WTC11 (cell line): Measurements from ENCODE around the gene PRKAR2B. TPM values are rescaled to one million over a fixed set of nuclear protein-coding genes. Genes with fewer than 3 reads are reported as not detected.

Experiments used
- ATAC-seq: fragments of 200-7000 bp; cut with Tn5 transposase; 2 replicates; pipeline ENCODE4 v1.10.0; 2021; ENCODE audit warnings: mild to moderate bottlenecking, moderate library complexity
- CTCF ChIA-PET: fragments of 300-600 bp; sonication (Branson Sonifier 250); formaldehyde crosslinking; loops from one replicate; lab custom pipeline; 2021; ENCODE audit warnings: antibody characterized with exemption; lab: Charles Lee
- POLR2A ChIA-PET: fragments of 350-600 bp; sonication (Branson Sonifier 250); formaldehyde crosslinking; loops from one replicate; lab custom pipeline; 2021; ENCODE audit warnings: antibody characterized with exemption; lab: Charles Lee
- DNase-seq: peaks from one replicate; pipeline ENCODE4 v3.0.0; 2021; ENCODE audit warnings: low spot score
- H3K27ac Mint-ChIP-seq: 2 replicates; pipeline ENCODE4 v1.8.0; 2021; ENCODE audit warnings: mixed read lengths
- H3K27me3 Mint-ChIP-seq: 2 replicates; pipeline ENCODE4 v1.8.0; 2021; ENCODE audit warnings: low read depth, mild to moderate bottlenecking, moderate library complexity, mixed read lengths
- H3K36me3 Mint-ChIP-seq: 2 replicates; pipeline ENCODE4 v1.8.0; 2021; ENCODE audit warnings: mixed read lengths
- H3K4me1 Mint-ChIP-seq: 2 replicates; pipeline ENCODE4 v1.8.0; 2022; ENCODE audit warnings: mixed read lengths
- H3K4me3 Mint-ChIP-seq: 2 replicates; pipeline ENCODE4 v1.8.0; 2021; ENCODE audit warnings: mild to moderate bottlenecking, moderate library complexity, mixed read lengths
- H3K9me3 Mint-ChIP-seq: 2 replicates; pipeline ENCODE4 v1.8.0; 2021; ENCODE audit warnings: mixed read lengths
- FOXK1 ChIP-seq: sonication (generic); formaldehyde crosslinking; IDR thresholded peaks from 2 replicates; pipeline ENCODE4 v1.8.0; 2022; ENCODE audit warnings: mild to moderate bottlenecking, moderate library complexity, missing genetic modification reagents
- GABPB1 ChIP-seq: sonication (generic); formaldehyde crosslinking; IDR thresholded peaks from 2 replicates; pipeline ENCODE4 v1.8.1; 2023; ENCODE audit warnings: mild to moderate bottlenecking, missing genetic modification reagents
- GRHL2 ChIP-seq: fragments of 250-450 bp; sonication (Bioruptor Pico); IDR thresholded peaks from 2 replicates; pipeline ENCODE4 v1.8.0; 2022; ENCODE audit warnings: mild to moderate bottlenecking, moderate library complexity; ENCODE audit not compliant: insufficient replicate concordance, severe bottlenecking
- GTF2I ChIP-seq: fragments of 250-450 bp; sonication (Bioruptor Pico); conservative IDR thresholded peaks from 2 replicates; pipeline ENCODE4 v1.4.0; 2021; ENCODE audit warnings: mild to moderate bottlenecking
- IRF2 ChIP-seq: sonication (generic); formaldehyde crosslinking; IDR thresholded peaks from 2 replicates; pipeline ENCODE4 v1.8.0; 2022; ENCODE audit warnings: low read depth, missing genetic modification reagents, borderline replicate concordance
- KAT7 ChIP-seq: sonication (generic); formaldehyde crosslinking; IDR thresholded peaks from 2 replicates; pipeline ENCODE4 v1.8.1; 2023; ENCODE audit warnings: missing genetic modification reagents, mild to moderate bottlenecking, borderline replicate concordance
- RORB ChIP-seq: fragments of 250-450 bp; sonication (Bioruptor Pico); IDR thresholded peaks from 2 replicates; pipeline ENCODE4 v1.9.0; 2021; ENCODE audit warnings: mild to moderate bottlenecking
- SMAD3 ChIP-seq: sonication (generic); formaldehyde crosslinking; IDR thresholded peaks from 2 replicates; pipeline ENCODE4 v1.8.0; 2022; ENCODE audit warnings: missing genetic modification reagents, mild to moderate bottlenecking, borderline replicate concordance
- SMAD4 ChIP-seq: sonication (generic); formaldehyde crosslinking; IDR thresholded peaks from 2 replicates; pipeline ENCODE4 v1.8.0; 2022; ENCODE audit warnings: mild to moderate bottlenecking, missing genetic modification reagents
- ZNF138 ChIP-seq: sonication (generic); formaldehyde crosslinking; conservative IDR thresholded peaks from 2 replicates; pipeline ENCODE4 v1.8.1; 2022; ENCODE audit warnings: mild to moderate bottlenecking, moderate library complexity, missing genetic modification reagents
- ZNF317 ChIP-seq: sonication (generic); formaldehyde crosslinking; IDR thresholded peaks from 2 replicates; pipeline ENCODE4 v1.8.1; 2023; ENCODE audit warnings: low read depth, mild to moderate bottlenecking, moderate library complexity, missing genetic modification reagents, borderline replicate concordance
- ZNF416 ChIP-seq: fragments of 250-450 bp; sonication (Bioruptor Pico); IDR thresholded peaks from 2 replicates; pipeline ENCODE4 v1.9.0; 2021; ENCODE audit warnings: mild to moderate bottlenecking, inconsistent platforms
- total RNA-seq: library from RNA; stranded (reverse); gene quantifications from 3 replicates; pipeline ENCODE4 v1.2.3, GENCODE V29; 2021
- TF ChIP-seq, protein P1 (sequence below): fragments of 250-450 bp; sonication (Bioruptor Pico); IDR thresholded peaks from 2 replicates; pipeline ENCODE4 v1.9.0; 2021; ENCODE audit warnings: mild to moderate bottlenecking, borderline replicate concordance
- TF ChIP-seq, protein P2 (sequence below): sonication (generic); formaldehyde crosslinking; IDR thresholded peaks from 2 replicates; pipeline ENCODE4 v1.8.0; 2023; ENCODE audit warnings: missing genetic modification reagents
- TF ChIP-seq, protein P3 (sequence below): sonication (generic); formaldehyde crosslinking; IDR thresholded peaks from 2 replicates; pipeline ENCODE4 v1.8.0; 2022; ENCODE audit warnings: mild to moderate bottlenecking, missing genetic modification reagents
- TF ChIP-seq, protein P4 (sequence below): sonication (generic); formaldehyde crosslinking; IDR thresholded peaks from 2 replicates; pipeline ENCODE4 v1.8.1; 2022; ENCODE audit warnings: mild to moderate bottlenecking, moderate library complexity, missing genetic modification reagents
- TF ChIP-seq, protein P5 (sequence below): fragments of 250-450 bp; sonication (Bioruptor Pico); IDR thresholded peaks from 2 replicates; pipeline ENCODE4 v2.1.2; 2022; ENCODE audit warnings: mild to moderate bottlenecking, moderate library complexity
- TF ChIP-seq, protein P6 (sequence below): sonication (generic); formaldehyde crosslinking; IDR thresholded peaks from 2 replicates; pipeline ENCODE4 v1.8.1; 2023; ENCODE audit warnings: mild to moderate bottlenecking, missing genetic modification reagents, moderate library complexity
- TF ChIP-seq, protein P7 (sequence below): sonication (generic); formaldehyde crosslinking; IDR thresholded peaks from 2 replicates; pipeline ENCODE4 v1.8.0; 2023; ENCODE audit warnings: mild to moderate bottlenecking, missing genetic modification reagents

PRKAR2B gene
- total RNA-seq, 1 experiment from 2014 or later, result 29.6 TPM

DNA sequence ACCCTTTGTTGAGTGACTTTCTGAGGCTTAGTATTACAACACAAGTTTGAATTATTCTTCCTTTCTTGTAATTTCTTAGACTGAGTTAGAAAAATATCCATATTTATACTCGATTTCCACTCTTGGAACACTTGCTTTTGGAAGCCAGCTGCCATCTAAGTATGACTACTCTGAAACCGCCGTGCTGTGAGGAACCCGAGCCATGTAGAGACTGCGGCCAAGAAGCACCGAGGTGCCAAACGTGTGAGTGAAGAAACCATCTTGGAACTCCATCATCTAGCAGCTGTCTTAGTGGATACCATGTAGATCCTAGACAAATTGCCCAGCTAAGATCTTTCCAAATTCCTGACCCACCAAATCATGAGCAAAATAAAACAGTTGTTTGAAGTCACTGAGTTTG is 49.7 kb upstream of the PRKAR2B start (continued):
- TF ChIP-seq, protein P1, sequence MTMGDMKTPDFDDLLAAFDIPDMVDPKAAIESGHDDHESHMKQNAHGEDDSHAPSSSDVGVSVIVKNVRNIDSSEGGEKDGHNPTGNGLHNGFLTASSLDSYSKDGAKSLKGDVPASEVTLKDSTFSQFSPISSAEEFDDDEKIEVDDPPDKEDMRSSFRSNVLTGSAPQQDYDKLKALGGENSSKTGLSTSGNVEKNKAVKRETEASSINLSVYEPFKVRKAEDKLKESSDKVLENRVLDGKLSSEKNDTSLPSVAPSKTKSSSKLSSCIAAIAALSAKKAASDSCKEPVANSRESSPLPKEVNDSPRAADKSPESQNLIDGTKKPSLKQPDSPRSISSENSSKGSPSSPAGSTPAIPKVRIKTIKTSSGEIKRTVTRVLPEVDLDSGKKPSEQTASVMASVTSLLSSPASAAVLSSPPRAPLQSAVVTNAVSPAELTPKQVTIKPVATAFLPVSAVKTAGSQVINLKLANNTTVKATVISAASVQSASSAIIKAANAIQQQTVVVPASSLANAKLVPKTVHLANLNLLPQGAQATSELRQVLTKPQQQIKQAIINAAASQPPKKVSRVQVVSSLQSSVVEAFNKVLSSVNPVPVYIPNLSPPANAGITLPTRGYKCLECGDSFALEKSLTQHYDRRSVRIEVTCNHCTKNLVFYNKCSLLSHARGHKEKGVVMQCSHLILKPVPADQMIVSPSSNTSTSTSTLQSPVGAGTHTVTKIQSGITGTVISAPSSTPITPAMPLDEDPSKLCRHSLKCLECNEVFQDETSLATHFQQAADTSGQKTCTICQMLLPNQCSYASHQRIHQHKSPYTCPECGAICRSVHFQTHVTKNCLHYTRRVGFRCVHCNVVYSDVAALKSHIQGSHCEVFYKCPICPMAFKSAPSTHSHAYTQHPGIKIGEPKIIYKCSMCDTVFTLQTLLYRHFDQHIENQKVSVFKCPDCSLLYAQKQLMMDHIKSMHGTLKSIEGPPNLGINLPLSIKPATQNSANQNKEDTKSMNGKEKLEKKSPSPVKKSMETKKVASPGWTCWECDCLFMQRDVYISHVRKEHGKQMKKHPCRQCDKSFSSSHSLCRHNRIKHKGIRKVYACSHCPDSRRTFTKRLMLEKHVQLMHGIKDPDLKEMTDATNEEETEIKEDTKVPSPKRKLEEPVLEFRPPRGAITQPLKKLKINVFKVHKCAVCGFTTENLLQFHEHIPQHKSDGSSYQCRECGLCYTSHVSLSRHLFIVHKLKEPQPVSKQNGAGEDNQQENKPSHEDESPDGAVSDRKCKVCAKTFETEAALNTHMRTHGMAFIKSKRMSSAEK (CRISPR knock-in tag), result no peak
- TF ChIP-seq, protein P2, sequence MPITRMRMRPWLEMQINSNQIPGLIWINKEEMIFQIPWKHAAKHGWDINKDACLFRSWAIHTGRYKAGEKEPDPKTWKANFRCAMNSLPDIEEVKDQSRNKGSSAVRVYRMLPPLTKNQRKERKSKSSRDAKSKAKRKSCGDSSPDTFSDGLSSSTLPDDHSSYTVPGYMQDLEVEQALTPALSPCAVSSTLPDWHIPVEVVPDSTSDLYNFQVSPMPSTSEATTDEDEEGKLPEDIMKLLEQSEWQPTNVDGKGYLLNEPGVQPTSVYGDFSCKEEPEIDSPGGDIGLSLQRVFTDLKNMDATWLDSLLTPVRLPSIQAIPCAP (CRISPR knock-in tag), result no peak
- TF ChIP-seq RORB (CRISPR knock-in tag) (no peak), GRHL2 (CRISPR knock-in tag) (no peak), SMAD4 (CRISPR knock-in tag) (no peak), FOXK1 (CRISPR knock-in tag) (no peak), ZNF416 (CRISPR knock-in tag) (no peak)
- TF ChIP-seq, protein P3, sequence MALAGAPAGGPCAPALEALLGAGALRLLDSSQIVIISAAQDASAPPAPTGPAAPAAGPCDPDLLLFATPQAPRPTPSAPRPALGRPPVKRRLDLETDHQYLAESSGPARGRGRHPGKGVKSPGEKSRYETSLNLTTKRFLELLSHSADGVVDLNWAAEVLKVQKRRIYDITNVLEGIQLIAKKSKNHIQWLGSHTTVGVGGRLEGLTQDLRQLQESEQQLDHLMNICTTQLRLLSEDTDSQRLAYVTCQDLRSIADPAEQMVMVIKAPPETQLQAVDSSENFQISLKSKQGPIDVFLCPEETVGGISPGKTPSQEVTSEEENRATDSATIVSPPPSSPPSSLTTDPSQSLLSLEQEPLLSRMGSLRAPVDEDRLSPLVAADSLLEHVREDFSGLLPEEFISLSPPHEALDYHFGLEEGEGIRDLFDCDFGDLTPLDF (CRISPR knock-in tag), result no peak
- TF ChIP-seq, protein P4, sequence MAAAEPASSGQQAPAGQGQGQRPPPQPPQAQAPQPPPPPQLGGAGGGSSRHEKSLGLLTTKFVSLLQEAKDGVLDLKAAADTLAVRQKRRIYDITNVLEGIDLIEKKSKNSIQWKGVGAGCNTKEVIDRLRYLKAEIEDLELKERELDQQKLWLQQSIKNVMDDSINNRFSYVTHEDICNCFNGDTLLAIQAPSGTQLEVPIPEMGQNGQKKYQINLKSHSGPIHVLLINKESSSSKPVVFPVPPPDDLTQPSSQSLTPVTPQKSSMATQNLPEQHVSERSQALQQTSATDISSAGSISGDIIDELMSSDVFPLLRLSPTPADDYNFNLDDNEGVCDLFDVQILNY (CRISPR knock-in tag), result no peak
- TF ChIP-seq, protein P5, sequence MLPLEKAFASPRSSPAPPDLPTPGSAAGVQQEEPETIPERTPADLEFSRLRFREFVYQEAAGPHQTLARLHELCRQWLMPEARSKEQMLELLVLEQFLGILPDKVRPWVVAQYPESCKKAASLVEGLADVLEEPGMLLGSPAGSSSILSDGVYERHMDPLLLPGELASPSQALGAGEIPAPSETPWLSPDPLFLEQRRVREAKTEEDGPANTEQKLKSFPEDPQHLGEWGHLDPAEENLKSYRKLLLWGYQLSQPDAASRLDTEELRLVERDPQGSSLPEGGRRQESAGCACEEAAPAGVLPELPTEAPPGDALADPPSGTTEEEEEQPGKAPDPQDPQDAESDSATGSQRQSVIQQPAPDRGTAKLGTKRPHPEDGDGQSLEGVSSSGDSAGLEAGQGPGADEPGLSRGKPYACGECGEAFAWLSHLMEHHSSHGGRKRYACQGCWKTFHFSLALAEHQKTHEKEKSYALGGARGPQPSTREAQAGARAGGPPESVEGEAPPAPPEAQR, result no peak
- TF ChIP-seq, all 79 proteins: peak for 0

DNA sequence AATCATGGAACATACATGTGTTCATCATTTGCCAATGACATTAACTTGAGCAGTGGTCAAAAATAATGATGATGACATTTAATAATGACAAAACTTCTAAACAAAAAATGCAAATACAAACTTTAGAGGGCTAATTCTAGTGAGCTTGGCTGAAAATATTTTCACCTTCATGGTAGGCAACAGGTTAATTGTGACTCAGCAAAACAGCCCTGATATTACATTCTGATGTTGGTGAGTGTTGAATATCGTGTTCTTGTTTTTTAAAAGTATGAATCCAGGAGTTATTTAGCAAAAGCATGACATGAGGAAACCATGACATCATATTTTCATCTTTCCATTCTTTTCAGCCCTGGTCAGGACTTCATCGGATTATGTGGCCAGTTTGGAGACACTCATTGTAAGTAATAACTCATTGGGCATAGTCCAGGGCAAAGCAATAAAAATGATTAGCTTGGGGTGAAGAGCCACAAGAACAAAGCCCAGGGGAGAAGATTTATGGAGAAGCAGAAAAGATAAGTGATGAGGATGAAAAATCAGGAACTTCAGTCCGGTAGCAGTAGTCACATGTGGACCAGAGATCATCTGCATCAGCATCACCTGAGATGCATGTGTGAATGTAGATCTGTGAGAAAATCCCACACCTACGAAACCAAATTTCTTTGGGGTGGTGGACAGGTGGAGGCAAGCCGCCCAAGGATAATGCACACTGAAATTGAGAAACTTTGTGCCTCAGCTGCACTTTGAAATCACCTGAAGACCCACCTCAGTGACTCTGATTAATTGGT is 46.8 kb upstream of the PRKAR2B start:
- no peak overlapping the region for H3K27ac Mint-ChIP-seq
- CTCF ChIA-PET, result no interaction called here
- no peaks in the 10 kb centered on the region; the same call in 1 of the 2 replicates for H3K36me3 Mint-ChIP-seq
- H3K27me3 Mint-ChIP-seq, result no peaks in the 10 kb centered on the region
- ATAC-seq (no peak), DNase-seq (no peak)
- H3K9me3 Mint-ChIP-seq, result peaks cover 10% of the 10 kb centered on the region
- POLR2A ChIA-PET, result no interaction called here
- no peaks in the 10 kb centered on the region for H3K4me1 Mint-ChIP-seq
- TF ChIP-seq KAT7, result no peak
- no peak for TF ChIP-seq GTF2I
- no peak for TF ChIP-seq ZNF317 (CRISPR knock-in tag)
- no peak for TF ChIP-seq IRF2 (CRISPR knock-in tag)
- no peak for TF ChIP-seq ZNF416 (CRISPR knock-in tag)
- H3K4me3 Mint-ChIP-seq, result no peak overlapping the region

DNA sequence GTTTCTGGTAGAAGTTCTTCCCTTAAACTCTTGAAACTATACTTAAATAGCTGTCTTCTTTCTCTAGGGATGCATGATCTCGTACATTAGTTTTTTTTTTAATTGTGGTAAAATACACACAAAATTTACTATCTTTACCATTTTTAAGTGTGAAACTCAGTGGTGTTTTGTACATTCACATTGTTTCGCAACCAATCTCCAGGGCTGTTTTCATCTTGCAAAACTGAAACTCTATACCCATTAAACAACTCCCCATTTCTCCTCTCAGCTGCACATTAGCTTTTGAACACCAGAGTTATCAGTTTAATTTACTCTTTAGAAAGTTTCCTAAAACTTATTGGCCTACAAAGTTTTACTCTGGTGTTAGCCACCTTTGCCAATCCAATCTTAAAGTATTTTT is 45.5 kb upstream of the PRKAR2B start:
- no peaks in the 10 kb centered on the region for H3K27me3 Mint-ChIP-seq
- H3K4me3 Mint-ChIP-seq, result no peak overlapping the region
- H3K4me1 Mint-ChIP-seq, result no peaks in the 10 kb centered on the region
- ChIA-PET POLR2A (no interaction called here), CTCF (no interaction called here)
- no peak for DNase-seq
- H3K9me3 Mint-ChIP-seq, result peaks cover 9% of the 10 kb centered on the region
- no peaks in the 10 kb centered on the region; the same call in 1 of the 2 replicates for H3K36me3 Mint-ChIP-seq
- H3K27ac Mint-ChIP-seq, result no peak overlapping the region
- ATAC-seq, result no peak
- TF ChIP-seq, protein P6, sequence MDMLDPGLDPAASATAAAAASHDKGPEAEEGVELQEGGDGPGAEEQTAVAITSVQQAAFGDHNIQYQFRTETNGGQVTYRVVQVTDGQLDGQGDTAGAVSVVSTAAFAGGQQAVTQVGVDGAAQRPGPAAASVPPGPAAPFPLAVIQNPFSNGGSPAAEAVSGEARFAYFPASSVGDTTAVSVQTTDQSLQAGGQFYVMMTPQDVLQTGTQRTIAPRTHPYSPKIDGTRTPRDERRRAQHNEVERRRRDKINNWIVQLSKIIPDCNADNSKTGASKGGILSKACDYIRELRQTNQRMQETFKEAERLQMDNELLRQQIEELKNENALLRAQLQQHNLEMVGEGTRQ (CRISPR knock-in tag), result no peak
- TF ChIP-seq GABPB1 (no peak), ZNF138 (CRISPR knock-in tag) (no peak), SMAD3 (no peak)
- TF ChIP-seq, protein P7, sequence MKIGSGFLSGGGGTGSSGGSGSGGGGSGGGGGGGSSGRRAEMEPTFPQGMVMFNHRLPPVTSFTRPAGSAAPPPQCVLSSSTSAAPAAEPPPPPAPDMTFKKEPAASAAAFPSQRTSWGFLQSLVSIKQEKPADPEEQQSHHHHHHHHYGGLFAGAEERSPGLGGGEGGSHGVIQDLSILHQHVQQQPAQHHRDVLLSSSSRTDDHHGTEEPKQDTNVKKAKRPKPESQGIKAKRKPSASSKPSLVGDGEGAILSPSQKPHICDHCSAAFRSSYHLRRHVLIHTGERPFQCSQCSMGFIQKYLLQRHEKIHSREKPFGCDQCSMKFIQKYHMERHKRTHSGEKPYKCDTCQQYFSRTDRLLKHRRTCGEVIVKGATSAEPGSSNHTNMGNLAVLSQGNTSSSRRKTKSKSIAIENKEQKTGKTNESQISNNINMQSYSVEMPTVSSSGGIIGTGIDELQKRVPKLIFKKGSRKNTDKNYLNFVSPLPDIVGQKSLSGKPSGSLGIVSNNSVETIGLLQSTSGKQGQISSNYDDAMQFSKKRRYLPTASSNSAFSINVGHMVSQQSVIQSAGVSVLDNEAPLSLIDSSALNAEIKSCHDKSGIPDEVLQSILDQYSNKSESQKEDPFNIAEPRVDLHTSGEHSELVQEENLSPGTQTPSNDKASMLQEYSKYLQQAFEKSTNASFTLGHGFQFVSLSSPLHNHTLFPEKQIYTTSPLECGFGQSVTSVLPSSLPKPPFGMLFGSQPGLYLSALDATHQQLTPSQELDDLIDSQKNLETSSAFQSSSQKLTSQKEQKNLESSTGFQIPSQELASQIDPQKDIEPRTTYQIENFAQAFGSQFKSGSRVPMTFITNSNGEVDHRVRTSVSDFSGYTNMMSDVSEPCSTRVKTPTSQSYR (CRISPR knock-in tag), result no peak
